ENCODE measurements around the gene COMMD1. TPM values are rescaled to one million over a fixed set of nuclear protein-coding genes. Genes with fewer than 3 reads are reported as not detected.

The COMMD1 gene
- total and polyA plus RNA-seq, 9 donors, result 25.4 to 48.8 (median 33.3) TPM

DNA sequence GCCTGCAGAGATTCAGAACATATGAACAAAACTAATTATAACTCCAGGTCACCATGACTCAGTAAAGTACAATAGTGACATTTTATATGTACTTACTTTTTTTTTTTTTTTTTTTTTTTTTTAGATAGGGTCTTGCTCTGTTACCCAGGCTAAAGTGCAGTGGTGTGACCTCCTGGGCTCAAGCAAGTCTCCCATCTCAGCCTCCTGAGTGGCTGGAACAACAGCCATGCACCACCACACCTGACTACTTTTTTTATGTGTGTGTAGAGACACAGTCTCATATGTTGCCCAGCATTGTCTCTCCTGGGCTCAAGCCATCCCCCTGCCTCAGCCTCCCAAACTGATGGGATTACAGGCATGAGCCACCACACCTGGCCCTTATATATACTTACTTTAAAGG is 159.8 kb downstream of the COMMD1 start:
- Histone ChIP-seq H3K27me3 (no peaks in the 10 kb centered on the region), H3K36me3 (no peaks in the 10 kb centered on the region), H3K4me3 (no peak overlapping the region), H3K9me3 (no peaks in the 10 kb centered on the region), H3K4me1 (ENCODE audit: insufficient read depth) (no peaks in the 10 kb centered on the region), H3K27ac (no peak overlapping the region)
- intact Hi-C loops (cut with DNase I), result no loop called here
- TF ChIP-seq, protein P1, sequence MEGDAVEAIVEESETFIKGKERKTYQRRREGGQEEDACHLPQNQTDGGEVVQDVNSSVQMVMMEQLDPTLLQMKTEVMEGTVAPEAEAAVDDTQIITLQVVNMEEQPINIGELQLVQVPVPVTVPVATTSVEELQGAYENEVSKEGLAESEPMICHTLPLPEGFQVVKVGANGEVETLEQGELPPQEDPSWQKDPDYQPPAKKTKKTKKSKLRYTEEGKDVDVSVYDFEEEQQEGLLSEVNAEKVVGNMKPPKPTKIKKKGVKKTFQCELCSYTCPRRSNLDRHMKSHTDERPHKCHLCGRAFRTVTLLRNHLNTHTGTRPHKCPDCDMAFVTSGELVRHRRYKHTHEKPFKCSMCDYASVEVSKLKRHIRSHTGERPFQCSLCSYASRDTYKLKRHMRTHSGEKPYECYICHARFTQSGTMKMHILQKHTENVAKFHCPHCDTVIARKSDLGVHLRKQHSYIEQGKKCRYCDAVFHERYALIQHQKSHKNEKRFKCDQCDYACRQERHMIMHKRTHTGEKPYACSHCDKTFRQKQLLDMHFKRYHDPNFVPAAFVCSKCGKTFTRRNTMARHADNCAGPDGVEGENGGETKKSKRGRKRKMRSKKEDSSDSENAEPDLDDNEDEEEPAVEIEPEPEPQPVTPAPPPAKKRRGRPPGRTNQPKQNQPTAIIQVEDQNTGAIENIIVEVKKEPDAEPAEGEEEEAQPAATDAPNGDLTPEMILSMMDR (IDR thresholded peaks at IDR 0.05), result no peak
- TF ChIP-seq POLR2A (IDR thresholded peaks at IDR 0.05) (no peak), EP300 (IDR thresholded peaks at IDR 0.05) (no peak)
- DNase-seq, result no peak

DNA sequence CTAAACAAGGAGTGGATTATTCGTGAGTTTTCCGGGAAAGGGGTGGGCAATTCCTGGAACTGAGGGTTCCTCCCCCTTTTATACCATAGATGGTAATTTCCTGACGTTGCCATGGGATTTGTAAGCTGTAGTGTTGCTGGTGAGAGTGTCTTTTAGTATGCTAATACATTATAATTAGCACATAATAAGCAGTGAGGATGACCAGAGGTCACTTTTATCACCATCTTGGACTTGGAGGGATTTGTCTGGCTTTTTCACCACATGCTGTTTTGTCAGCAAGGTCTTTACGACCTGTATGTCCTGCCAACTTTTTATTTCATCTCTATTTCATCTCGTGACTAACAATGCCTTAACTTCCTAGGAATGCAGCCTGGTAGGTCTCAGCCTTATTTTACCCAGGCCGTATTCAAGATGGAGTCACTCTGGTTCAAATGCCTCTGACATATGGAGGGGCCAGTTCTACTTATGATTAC is 165.7 kb downstream of the COMMD1 start:
- WGBS, 3 donors, result 72 to 79% (median 78%) methylated on average over 6 of the region's 6 CpGs
- no peak for DNase-seq
- no peaks in the 10 kb centered on the region for H3K36me3 ChIP-seq
- no peak overlapping the region for H3K27ac ChIP-seq
- H3K9me3 ChIP-seq, result peaks cover 0 to 6% of the 10 kb centered on the region in 2 donors
- no peak overlapping the region for H3K4me3 ChIP-seq
- no peaks in the 10 kb centered on the region for H3K4me1 ChIP-seq (ENCODE audit: insufficient read depth)
- no peaks in the 10 kb centered on the region for H3K27me3 ChIP-seq
- TF ChIP-seq EP300 (IDR thresholded peaks at IDR 0.05), result no peak
- no peak for TF ChIP-seq POLR2A (IDR thresholded peaks at IDR 0.05)
- TF ChIP-seq, protein P1 (IDR thresholded peaks at IDR 0.05), result no peak
- intact Hi-C loops (cut with DNase I), result no loop called here

DNA sequence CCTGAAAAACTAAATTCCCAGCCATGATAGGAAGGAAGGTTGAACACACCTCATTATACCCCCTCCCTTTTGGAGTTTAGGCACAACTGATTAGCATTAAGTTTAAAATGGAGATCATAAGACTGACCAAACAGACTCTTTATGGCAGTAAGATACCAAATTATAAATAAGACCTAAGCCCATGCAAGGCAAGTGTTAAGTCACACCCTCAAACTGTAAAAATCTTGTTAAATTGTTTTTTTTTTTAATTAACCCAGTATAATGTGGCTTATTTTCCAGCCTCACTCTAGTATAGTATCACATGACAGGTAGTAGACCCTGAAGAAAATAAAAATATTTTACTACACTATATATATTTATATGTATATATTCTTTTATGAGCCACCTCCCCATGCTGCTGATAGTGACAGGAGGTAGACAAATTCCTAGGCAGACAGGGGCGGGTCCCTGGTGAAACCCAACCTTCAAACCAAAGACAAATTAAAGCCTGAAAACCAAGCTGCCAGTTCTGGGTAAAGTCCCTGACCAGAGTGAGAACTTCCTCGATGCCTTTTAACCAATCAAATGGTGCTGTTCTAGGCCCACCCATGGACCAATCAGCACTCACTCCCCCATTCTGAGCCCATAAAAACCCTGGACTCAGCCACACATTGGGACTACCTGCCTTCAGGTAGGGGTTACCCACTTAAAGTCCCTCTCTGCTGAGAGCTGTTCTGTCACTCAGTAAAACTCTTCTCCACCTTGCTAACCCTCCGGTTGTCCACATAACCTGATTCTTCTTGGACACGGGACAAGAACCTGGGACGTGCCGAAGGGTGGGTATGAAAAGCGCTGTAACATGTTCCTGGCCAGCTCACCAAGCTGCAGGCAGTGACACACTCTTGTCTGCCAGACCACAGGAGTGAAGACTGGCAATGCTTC is 166.5 kb downstream of the COMMD1 start:
- Histone ChIP-seq H3K27ac (no peak overlapping the region), H3K4me3 (no peak overlapping the region), H3K36me3 (no peaks in the 10 kb centered on the region), H3K9me3 (peaks cover 0 to 6% of the 10 kb centered on the region in 2 donors), H3K27me3 (no peaks in the 10 kb centered on the region), H3K4me1 (ENCODE audit: insufficient read depth) (no peaks in the 10 kb centered on the region)
- intact Hi-C loops (cut with DNase I), result no loop called here
- no peak for DNase-seq
- 97 to 98% (median 98%) methylated on average over 7 of the region's 7 CpGs for WGBS, 3 donors
- TF ChIP-seq, protein P1 (IDR thresholded peaks at IDR 0.05), result no peak
- TF ChIP-seq EP300 (IDR thresholded peaks at IDR 0.05) (no peak), POLR2A (IDR thresholded peaks at IDR 0.05) (no peak)

DNA sequence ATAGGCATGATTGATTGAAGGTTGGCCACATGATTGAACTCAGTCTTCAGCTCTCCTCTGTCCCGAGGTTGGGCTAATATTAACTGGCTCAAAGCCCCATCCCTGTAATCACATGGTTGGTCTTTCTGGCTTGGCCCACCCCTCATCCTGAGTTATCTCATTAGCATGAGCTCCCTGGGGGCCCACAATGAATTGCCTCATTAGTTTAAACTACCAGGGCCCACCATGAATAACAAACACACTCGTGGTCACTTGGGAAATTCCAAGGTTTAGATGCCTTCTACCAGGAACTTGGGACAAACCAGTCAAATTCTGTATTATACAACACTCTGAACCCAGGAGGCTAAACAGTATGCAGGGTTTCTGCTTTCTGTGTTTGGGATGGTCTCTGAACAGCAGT is 168.8 kb downstream of the COMMD1 start:
- H3K36me3 ChIP-seq, result no peaks in the 10 kb centered on the region
- 62 to 70% (median 65%) methylated on average over 2 of the region's 2 CpGs for WGBS, 3 donors
- H3K9me3 ChIP-seq, result peaks cover 0 to 6% of the 10 kb centered on the region in 2 donors
- no peak overlapping the region for H3K27ac ChIP-seq
- H3K27me3 ChIP-seq, result no peaks in the 10 kb centered on the region
- no peak overlapping the region for H3K4me3 ChIP-seq
- TF ChIP-seq, protein P1 (IDR thresholded peaks at IDR 0.05), result no peak
- TF ChIP-seq POLR2A (IDR thresholded peaks at IDR 0.05) (no peak), EP300 (IDR thresholded peaks at IDR 0.05) (no peak)
- no peak for DNase-seq
- intact Hi-C loops (cut with DNase I), result no loop called here
- no peaks in the 10 kb centered on the region for H3K4me1 ChIP-seq (ENCODE audit: insufficient read depth)

All from ovary (tissue), 9 donors.